ENCODE measurements around the gene ATG4B.
A peak's percentile ranks its signal among the peaks of the same experiment; 100 is the strongest.
"Not testable (repeated sequence)": the region's sequence is repeated elsewhere in the genome, so short reads cannot be mapped to it uniquely, and the experiment has no call there.

Gene ATG4B

DNA sequence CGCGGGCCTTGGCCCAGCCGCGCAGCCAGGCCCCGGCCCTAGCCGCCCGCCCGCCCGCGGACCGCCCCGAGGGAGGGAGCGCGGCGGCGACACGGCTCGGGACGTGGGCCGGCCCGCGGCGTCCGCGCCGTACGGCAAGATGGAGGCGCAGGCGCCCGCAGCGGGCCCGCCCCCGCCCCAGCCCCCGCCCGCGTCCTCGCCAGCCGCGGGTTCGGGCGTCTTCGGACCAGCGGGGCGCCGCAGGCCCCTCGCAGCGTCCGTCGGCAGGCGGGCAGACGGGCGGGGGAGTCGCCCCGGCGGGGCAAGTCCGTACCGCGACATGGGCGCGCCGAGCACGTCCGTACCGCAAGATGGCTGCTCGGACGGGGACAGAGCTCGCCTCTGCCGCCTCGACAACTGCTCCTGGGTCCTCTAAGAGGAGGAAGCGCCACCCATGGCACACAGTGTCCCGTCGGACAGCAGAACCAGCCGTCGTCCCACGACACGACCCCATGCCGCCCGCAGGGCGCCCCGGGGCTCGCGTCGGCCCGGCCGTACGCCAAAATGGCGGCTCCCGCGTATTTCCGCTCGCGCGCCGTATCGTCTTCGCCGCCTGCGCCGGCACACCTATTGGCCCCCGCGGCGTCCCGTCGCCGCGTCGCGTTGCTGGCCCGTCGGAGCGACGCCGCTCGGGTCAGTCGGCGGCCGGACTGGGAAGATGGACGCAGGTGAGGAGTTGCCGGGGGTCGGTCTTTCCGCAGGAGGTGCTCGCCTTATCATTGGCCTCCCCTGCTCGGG is at the start of gene ATG4B, which contains the start of gene THAP4:
Gene ATG4B, plus strand, starts transcription at position 676 of the 777 bp plus-strand sequence. Its CDS starts 22 bp downstream, at position 698.
Gene THAP4, minus strand, starts transcription at position 141 of the 777 bp plus-strand sequence. CDS start 141 bp downstream, outside the sequence.
- Mint-ChIP-seq H3K4me3 (peak within 1 kb of the TSS; percentile 98), H3K9me3 (no peaks in the 10 kb centered on the region), H3K36me3 (ENCODE audit: low read depth) (peaks cover 42% of the 10 kb centered on the region), H3K4me1 (peaks cover 59% of the 10 kb centered on the region), H3K27ac (peak within 1 kb of the TSS; percentile 97), H3K27me3 (ENCODE audit: low read depth, poor library complexity) (no peaks in the 10 kb centered on the region)
- TF ChIP-seq, protein P1, sequence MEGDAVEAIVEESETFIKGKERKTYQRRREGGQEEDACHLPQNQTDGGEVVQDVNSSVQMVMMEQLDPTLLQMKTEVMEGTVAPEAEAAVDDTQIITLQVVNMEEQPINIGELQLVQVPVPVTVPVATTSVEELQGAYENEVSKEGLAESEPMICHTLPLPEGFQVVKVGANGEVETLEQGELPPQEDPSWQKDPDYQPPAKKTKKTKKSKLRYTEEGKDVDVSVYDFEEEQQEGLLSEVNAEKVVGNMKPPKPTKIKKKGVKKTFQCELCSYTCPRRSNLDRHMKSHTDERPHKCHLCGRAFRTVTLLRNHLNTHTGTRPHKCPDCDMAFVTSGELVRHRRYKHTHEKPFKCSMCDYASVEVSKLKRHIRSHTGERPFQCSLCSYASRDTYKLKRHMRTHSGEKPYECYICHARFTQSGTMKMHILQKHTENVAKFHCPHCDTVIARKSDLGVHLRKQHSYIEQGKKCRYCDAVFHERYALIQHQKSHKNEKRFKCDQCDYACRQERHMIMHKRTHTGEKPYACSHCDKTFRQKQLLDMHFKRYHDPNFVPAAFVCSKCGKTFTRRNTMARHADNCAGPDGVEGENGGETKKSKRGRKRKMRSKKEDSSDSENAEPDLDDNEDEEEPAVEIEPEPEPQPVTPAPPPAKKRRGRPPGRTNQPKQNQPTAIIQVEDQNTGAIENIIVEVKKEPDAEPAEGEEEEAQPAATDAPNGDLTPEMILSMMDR (IDR thresholded peaks at IDR 0.05) = no peak
- DNase-seq = peak; percentile 79

DNA sequence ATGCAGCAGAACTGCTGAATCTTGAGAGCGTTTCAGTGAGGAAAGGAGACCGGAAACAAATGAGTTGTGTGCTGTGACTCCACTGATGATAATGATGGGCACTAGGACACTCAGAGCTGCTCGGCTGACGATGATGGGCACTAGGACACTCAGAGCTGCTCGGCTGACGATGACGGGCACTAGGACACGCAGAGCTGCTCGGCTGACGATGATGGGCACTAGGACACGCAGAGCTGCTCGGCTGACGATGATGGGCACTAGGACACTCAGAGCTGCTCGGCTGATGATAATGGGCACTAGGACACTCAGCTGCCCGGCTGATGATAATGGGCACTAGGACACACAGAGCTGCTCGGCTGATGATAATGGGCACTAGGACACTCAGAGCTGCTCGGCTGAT is 47.6 kb upstream of the ATG4B start:
- H3K27ac Mint-ChIP-seq; H3K9me3 Mint-ChIP-seq; H3K4me3 Mint-ChIP-seq; H3K27me3 Mint-ChIP-seq (ENCODE audit: low read depth, poor library complexity); DNase-seq; H3K36me3 Mint-ChIP-seq (ENCODE audit: low read depth); H3K4me1 Mint-ChIP-seq: not testable (repeated sequence)

DNA sequence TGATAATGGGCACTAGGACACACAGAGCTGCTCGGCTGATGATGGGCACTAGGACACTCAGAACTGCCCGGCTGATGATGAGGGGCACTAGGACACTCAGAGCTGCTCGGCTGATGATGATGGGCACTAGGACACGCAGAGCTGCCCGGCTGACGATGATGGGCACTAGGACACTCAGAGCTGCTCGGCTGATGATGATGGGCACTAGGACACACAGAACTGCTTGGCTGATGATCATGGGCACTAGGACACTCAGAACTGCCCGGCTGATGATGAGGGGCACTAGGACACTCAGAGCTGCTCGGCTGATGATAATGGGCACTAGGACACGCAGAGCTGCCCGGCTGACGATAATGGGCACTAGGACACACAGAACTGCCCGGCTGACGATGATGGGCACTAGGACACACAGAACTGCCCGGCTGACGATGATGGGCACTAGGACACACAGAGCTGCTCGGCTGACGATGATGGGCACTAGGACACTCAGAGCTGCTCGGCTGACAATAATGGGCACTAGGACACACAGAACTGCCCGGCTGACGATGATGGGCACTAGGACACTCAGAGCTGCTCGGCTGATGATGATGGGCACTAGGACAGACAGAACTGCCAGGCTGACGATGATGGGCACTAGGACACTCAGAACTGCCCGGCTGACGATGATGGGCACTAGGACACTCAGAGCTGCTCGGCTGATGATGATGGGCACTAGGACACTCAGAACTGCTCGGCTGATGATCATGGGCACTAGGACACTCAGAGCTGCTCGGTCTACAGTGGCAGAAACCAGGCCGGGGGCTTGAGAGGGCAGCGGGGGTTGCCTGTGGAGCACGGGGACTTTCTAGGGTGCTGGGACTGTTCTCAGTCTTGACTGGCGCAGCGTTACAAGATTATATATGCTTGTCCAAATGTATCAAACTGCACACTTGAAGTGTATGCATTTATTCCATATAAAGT is 46.7 kb upstream of the ATG4B start:
- not testable (repeated sequence) for H3K4me1 Mint-ChIP-seq; H3K9me3 Mint-ChIP-seq; H3K36me3 Mint-ChIP-seq (ENCODE audit: low read depth); DNase-seq; H3K27ac Mint-ChIP-seq; H3K27me3 Mint-ChIP-seq (ENCODE audit: low read depth, poor library complexity); H3K4me3 Mint-ChIP-seq

DNA sequence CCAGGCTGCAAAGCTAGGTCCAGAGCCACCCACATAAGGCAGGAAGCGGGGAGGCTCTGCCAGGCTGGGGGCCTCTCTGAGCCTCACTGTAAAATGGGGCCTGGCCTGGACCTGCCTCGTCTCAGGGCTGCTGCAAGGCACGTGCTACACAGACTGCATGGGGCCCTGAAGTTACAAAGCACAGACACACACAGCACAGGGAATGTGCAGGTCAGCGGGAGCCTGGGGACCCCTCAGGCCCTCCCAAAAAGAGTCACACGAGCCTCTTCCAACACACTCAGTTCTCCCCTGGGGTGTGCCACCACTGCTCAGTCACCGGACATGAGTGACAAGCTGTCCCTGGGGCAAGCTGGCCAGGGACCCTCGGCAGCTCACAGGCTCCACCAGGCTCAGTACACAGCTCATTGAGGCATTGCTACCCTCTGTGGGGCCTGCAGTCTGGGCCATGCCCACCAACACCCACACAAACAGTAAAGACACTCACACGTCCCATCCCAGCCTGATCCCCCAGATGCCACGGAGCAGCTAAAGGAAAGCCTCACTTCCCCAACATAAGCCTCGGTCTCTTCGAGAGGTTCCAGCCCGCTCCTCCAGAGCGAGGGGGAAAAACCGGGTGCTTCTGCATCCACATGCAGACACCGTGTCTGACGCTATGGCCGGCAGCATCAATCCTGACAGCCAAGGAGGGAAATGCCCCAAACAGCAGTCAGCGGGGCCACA is 45.2 kb upstream of the ATG4B start:
- peaks cover 5% of the 10 kb centered on the region for H3K36me3 Mint-ChIP-seq (ENCODE audit: low read depth)
- no peaks in the 10 kb centered on the region for H3K9me3 Mint-ChIP-seq
- peak overlapping the region; percentile 82 for H3K27ac Mint-ChIP-seq
- H3K27me3 Mint-ChIP-seq (ENCODE audit: low read depth, poor library complexity) = no peaks in the 10 kb centered on the region
- H3K4me1 Mint-ChIP-seq = no peaks in the 10 kb centered on the region
- TF ChIP-seq, protein P1 (IDR thresholded peaks at IDR 0.05) = no peak
- H3K4me3 Mint-ChIP-seq = no peak overlapping the region
- no peak for DNase-seq

DNA sequence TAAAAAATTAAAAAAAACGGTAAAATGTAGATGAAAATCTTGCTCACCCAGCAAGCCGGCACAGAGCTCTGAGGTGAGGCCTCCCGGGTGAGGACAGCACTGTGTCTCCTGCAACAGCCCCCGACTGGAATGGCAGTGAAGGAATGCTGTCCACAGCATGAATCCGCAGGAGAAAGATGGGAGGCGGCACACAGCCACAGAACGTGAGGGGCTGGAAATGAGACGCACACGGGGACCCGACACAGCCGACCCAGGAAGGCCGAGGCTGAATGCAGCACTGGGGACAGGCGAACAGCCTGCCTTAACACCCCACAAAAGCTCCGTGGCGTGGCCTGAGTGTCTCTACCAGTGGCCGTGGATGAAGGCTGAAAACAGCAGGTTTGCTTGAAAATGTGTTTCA is 44.2 kb upstream of the ATG4B start:
- Mint-ChIP-seq H3K27ac (no peak overlapping the region), H3K36me3 (ENCODE audit: low read depth) (peaks cover 13% of the 10 kb centered on the region), H3K4me3 (no peak overlapping the region), H3K27me3 (ENCODE audit: low read depth, poor library complexity) (no peaks in the 10 kb centered on the region), H3K4me1 (no peaks in the 10 kb centered on the region), H3K9me3 (no peaks in the 10 kb centered on the region)
- DNase-seq = no peak
- TF ChIP-seq, protein P1 (IDR thresholded peaks at IDR 0.05) = no peak

DNA sequence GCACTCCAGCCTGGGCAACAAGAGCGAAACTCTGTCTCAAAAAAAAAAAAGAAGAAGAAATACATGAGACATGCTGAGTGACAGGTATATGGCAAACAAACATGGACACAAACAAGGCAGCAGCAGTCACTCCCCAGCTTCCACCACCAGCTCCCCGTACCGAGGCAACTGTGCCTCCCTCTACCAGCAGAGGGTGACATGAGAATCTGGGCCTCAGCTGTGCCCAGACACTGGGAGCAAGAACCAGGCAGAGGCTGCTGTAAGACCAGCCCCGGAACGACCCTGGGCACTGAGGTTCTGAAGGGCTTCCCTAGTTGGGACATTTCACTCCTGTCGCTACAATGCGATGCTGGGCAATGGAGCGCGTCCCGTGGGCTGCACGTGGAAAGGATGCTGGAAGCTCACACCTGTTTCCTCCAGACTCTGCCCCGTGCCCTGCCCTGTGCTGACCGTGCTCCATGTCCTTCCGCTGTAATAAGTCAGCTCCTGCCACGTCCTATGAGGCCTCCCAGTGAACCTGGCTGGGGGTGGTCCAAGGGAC is 41.8 kb upstream of the ATG4B start:
- no peaks in the 10 kb centered on the region for H3K4me1 Mint-ChIP-seq
- no peaks in the 10 kb centered on the region for H3K27me3 Mint-ChIP-seq (ENCODE audit: low read depth, poor library complexity)
- peak; percentile 38 for DNase-seq
- no peak overlapping the region for H3K4me3 Mint-ChIP-seq
- peaks cover 33% of the 10 kb centered on the region for H3K36me3 Mint-ChIP-seq (ENCODE audit: low read depth)
- TF ChIP-seq, protein P1 (IDR thresholded peaks at IDR 0.05) = peak; percentile 23
- no peaks in the 10 kb centered on the region for H3K9me3 Mint-ChIP-seq
- H3K27ac Mint-ChIP-seq = no peak overlapping the region
